HCT116 (cell line): ENCODE data around the gene PDE4B. TPM values are rescaled to one million over a fixed set of nuclear protein-coding genes. Genes with fewer than 3 reads are reported as not detected.

ENCODE experiments used
- ATAC-seq: fragments of 200-7000 bp; cut with Tn5 transposase; 2 replicates; pipeline ENCODE4 v1.9.1; 2020; ENCODE audit warnings: mild to moderate bottlenecking, moderate library complexity
- BruUV-seq: library from RNA; stranded (reverse); fragments of 400-500 nt; replicated peaks from 2 replicates; lab custom pipeline; 2021; lab: Mats Ljungman, UMichigan
- CTCF ChIA-PET: fragments of 300-600 bp; sonication (Branson Sonifier 250); formaldehyde crosslinking; loops from one replicate; lab custom pipeline; 2021; ENCODE audit warnings: antibody characterized with exemption; lab: Charles Lee
- POLR2A ChIA-PET: fragments of 300-600, 350-600 bp; sonication (Branson Sonifier 250); formaldehyde crosslinking; loops from one replicate; lab custom pipeline; 2021; ENCODE audit warnings: antibody characterized with exemption; lab: Charles Lee
- RAD21 ChIA-PET, 2 experiments: fragments of 300-600 bp; sonication (Branson Sonifier 250); formaldehyde crosslinking; loops; one replicate each; lab custom pipeline; 2023; ENCODE audit warnings: low total read pairs in 2 of 2; ENCODE audit not compliant: uncharacterized antibody in 2 of 2, unreplicated experiment in 2 of 2, low non-redundant PET in 1 of 2; lab: Charles Lee
- DNase-seq: peaks from one replicate; pipeline ENCODE4 v3.0.0-alpha.2; 2010; ENCODE audit warnings: low read depth, low spot score
- H2AFZ ChIP-seq: fragments of 200-600 bp; shearing (Covaris generic), sonication (generic); 2 replicates; pipeline ENCODE4 v1.6.1; 2017; ENCODE audit warnings: low read depth, mixed run types, mixed read lengths, antibody characterized with exemption, low read length; ENCODE audit not compliant: poor library complexity, severe bottlenecking
- H3K27ac ChIP-seq: 2 replicates; pipeline ENCODE4 v1.5.1; 2012; ENCODE audit warnings: low read depth, low read length
- H3K27me3 ChIP-seq: fragments of 200-600 bp; sonication (generic); 2 replicates; pipeline ENCODE4 v1.6.1; 2016; ENCODE audit warnings: mixed run types, low read length, mixed read lengths; ENCODE audit not compliant: insufficient read depth
- H3K36me3 ChIP-seq, 2 experiments: fragments of 200-500 bp in 1 of 2; fragments of 200-600 bp in 1 of 2; sonication (Bioruptor generic) in 1 of 2; sonication (generic) in 1 of 2; 2 replicates each; pipeline versions ENCODE4 v1.5.1 to v1.6.1; 2014 to 2016; ENCODE audit warnings: low read length in 2 of 2, inconsistent platforms in 1 of 2, mixed read lengths in 1 of 2, mixed run types in 1 of 2; ENCODE audit not compliant: insufficient read depth in 2 of 2, control insufficient read depth in 1 of 2
- H3K4me1 ChIP-seq, 2 experiments: fragments of 200-600 bp in 1 of 2; sonication (generic) in 1 of 2; 2 replicates each; pipeline versions ENCODE4 v1.5.1 to v1.6.1; 2012 to 2017; ENCODE audit warnings: low read length in 2 of 2, inconsistent platforms in 1 of 2, mild to moderate bottlenecking in 1 of 2, mixed read lengths in 1 of 2, mixed run types in 1 of 2, moderate library complexity in 1 of 2; ENCODE audit not compliant: insufficient read depth in 2 of 2, control insufficient read depth in 1 of 2
- H3K4me2 ChIP-seq: fragments of 200-600 bp; sonication (generic); 2 replicates; pipeline ENCODE4 v1.6.1; 2017; ENCODE audit warnings: mixed run types, low read length, mixed read lengths
- H3K4me3 ChIP-seq, 2 experiments: fragments of 200-600 bp in 1 of 2; sonication (generic) in 1 of 2; replicated peaks in 1 of 2; 2 replicates each; pipeline ENCODE4 v1.5.1; 2011 to 2016; ENCODE audit warnings: low read length in 2 of 2, control low read depth in 1 of 2, low read depth in 1 of 2, mild to moderate bottlenecking in 1 of 2, mixed read lengths in 1 of 2, mixed run types in 1 of 2
- H3K79me2 ChIP-seq: fragments of 200-600 bp; sonication (generic); 2 replicates; pipeline ENCODE4 v1.6.1; 2017; ENCODE audit warnings: mild to moderate bottlenecking, mixed run types, low read length, moderate library complexity, mixed read lengths; ENCODE audit not compliant: insufficient read depth
- H3K9ac ChIP-seq: fragments of 200-600 bp; sonication (generic); 2 replicates; pipeline ENCODE4 v1.6.1; 2016; ENCODE audit warnings: low read length, mixed read lengths
- H3K9me2 ChIP-seq: fragments of 200-600 bp; sonication (generic), shearing (Covaris generic); 2 replicates; pipeline ENCODE4 v1.6.1; 2017; ENCODE audit warnings: mixed run types, mild to moderate bottlenecking, moderate library complexity; ENCODE audit not compliant: insufficient read depth
- H3K9me3 ChIP-seq, 2 experiments: fragments of 200-500 bp in 1 of 2; fragments of 200-600 bp in 1 of 2; sonication (Bioruptor generic) in 1 of 2; sonication (generic) in 1 of 2; 2 replicates each; pipeline ENCODE4 v1.6.1; 2014 to 2017; ENCODE audit warnings: low read length in 2 of 2, mixed read lengths in 2 of 2, inconsistent platforms in 1 of 2, low read depth in 1 of 2, mild to moderate bottlenecking in 1 of 2, mixed run types in 1 of 2, moderate library complexity in 1 of 2; ENCODE audit not compliant: control insufficient read depth in 1 of 2, insufficient read depth in 1 of 2
- H4K20me1 ChIP-seq: fragments of 200-600 bp; sonication (generic), shearing (Covaris generic); 2 replicates; pipeline ENCODE4 v1.6.1; 2017; ENCODE audit warnings: mixed run types, mild to moderate bottlenecking, moderate library complexity; ENCODE audit not compliant: insufficient read depth
- CEBPB ChIP-seq: IDR thresholded peaks from 2 replicates; pipeline ENCODE4 v1.6.1; 2012; ENCODE audit warnings: low read depth
- EGR1 ChIP-seq: IDR thresholded peaks from 2 replicates; pipeline ENCODE4 v1.6.1; 2012; ENCODE audit warnings: low read depth
- ELF1 ChIP-seq: IDR thresholded peaks from 2 replicates; pipeline ENCODE4 v1.6.1; 2012; ENCODE audit warnings: low read depth, borderline replicate concordance
- EZH2phosphoT487 ChIP-seq: fragments of 200-600 bp; IDR thresholded peaks from 2 replicates; pipeline ENCODE4 v1.6.1; 2018; ENCODE audit warnings: antibody characterized with exemption, borderline replicate concordance
- FOSL1 ChIP-seq: IDR thresholded peaks from 2 replicates; pipeline ENCODE4 v1.6.1; 2012; ENCODE audit warnings: low read depth
- JUND ChIP-seq: IDR thresholded peaks from 2 replicates; pipeline ENCODE4 v1.6.1; 2012
- POLR2A ChIP-seq: IDR thresholded peaks from 2 replicates; pipeline ENCODE4 v1.7.0; 2011; ENCODE audit warnings: borderline replicate concordance; ENCODE audit not compliant: insufficient read depth, insufficient read length; ENCODE audit errors: extremely low read depth
- RAD21 ChIP-seq: IDR thresholded peaks from 2 replicates; pipeline ENCODE4 v1.6.1; 2012; ENCODE audit warnings: low read depth, mild to moderate bottlenecking
- SIN3A ChIP-seq: IDR thresholded peaks from 2 replicates; pipeline ENCODE4 v1.6.1; 2012; ENCODE audit warnings: low read depth
- SP1 ChIP-seq: IDR thresholded peaks from 2 replicates; pipeline ENCODE4 v1.6.1; 2012; ENCODE audit warnings: low read depth
- SRF ChIP-seq: IDR thresholded peaks from 2 replicates; pipeline ENCODE4 v1.6.1; 2012; ENCODE audit warnings: low read depth
- TCF7L2 ChIP-seq: IDR thresholded peaks from 2 replicates; pipeline ENCODE4 v1.7.0; 2011; ENCODE audit warnings: borderline replicate concordance, inconsistent platforms; ENCODE audit not compliant: insufficient read depth, insufficient read length; ENCODE audit errors: extremely low read depth
- ZNF274 ChIP-seq: fragments of 200-500 bp; sonication (Bioruptor generic); IDR thresholded peaks from 2 replicates; pipeline ENCODE4 v1.6.1; 2014; ENCODE audit warnings: mild to moderate bottlenecking, low read depth, low read length, inconsistent platforms
- intact Hi-C: fragments of 100-400 bp; cut with micrococcal nuclease; formaldehyde crosslinking; loops from 2 replicates; pipeline ENCODE4 v1.10.0; 2022
- total RNA-seq: library from RNA; stranded (reverse); gene quantifications from one replicate; pipeline ENCODE4 v1.2.1, GENCODE V29; 2021; ENCODE audit not compliant: unreplicated experiment
- TF ChIP-seq, protein P1 (sequence below): IDR thresholded peaks from 2 replicates; pipeline ENCODE4 v1.6.1; 2012
- TF ChIP-seq, protein P2 (sequence below): IDR thresholded peaks from 2 replicates; pipeline ENCODE4 v1.6.1; 2012
- TF ChIP-seq, protein P3 (sequence below), 3 experiments: fragments of 200-600 bp in 1 of 3; sonication (generic) in 1 of 3; IDR thresholded peaks in 2 of 3; conservative IDR thresholded peaks in 1 of 3; 2 replicates each; pipeline ENCODE4 v1.5.1; 2012 to 2017; ENCODE audit warnings: low read depth in 2 of 3, low read length in 2 of 3, antibody characterized with exemption in 1 of 3, borderline replicate concordance in 1 of 3, control low read depth in 1 of 3, mild to moderate bottlenecking in 1 of 3, mixed read lengths in 1 of 3, mixed run types in 1 of 3, moderate library complexity in 1 of 3; ENCODE audit not compliant: insufficient read depth in 1 of 3

Gene PDE4B
- total RNA-seq, 1 experiment from 2014 or later: 76.9 TPM

DNA sequence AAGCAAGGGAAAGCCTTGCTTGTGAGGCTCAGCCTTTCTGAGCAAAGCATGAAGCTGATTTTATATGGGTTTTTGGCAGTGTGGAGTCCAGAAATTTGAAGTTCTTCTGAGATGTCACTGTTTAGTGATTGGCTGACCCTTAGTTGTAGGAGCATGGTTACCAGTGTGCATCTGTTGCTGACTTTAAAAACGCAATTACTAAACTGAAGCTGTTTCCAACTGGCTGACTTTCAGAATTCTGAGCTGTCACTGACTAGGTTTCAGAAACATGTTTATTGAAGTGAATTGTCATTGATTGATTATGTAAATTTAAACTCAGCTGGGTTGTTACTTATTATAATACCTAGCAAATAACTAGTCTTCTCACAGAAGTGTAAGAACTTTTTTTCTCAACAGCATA is 89.4 kb downstream of the PDE4B start:
- H3K36me3 ChIP-seq: no peaks in the 10 kb centered on the region
- DNase-seq (no peak), ATAC-seq (no peak)
- no peaks in the 10 kb centered on the region for H3K27me3 ChIP-seq
- RAD21 ChIA-PET: no interaction called here
- no peaks in the 10 kb centered on the region for H3K4me1 ChIP-seq
- H3K9ac ChIP-seq: no peak overlapping the region
- H2AFZ ChIP-seq: no peak overlapping the region
- POLR2A ChIA-PET: no interaction called here
- no TSS peak for BruUV-seq
- no peaks in the 10 kb centered on the region for H3K9me2 ChIP-seq
- H4K20me1 ChIP-seq: no peaks in the 10 kb centered on the region
- no peak overlapping the region for H3K4me3 ChIP-seq
- TF ChIP-seq JUND: no peak
- no peak for TF ChIP-seq SRF
- TF ChIP-seq POLR2A: no peak
- TF ChIP-seq, protein P1, sequence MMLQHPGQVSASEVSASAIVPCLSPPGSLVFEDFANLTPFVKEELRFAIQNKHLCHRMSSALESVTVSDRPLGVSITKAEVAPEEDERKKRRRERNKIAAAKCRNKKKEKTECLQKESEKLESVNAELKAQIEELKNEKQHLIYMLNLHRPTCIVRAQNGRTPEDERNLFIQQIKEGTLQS: no peak
- TF ChIP-seq SIN3A: no peak
- no peak for TF ChIP-seq EZH2phosphoT487
- TF ChIP-seq SP1: no peak
- TF ChIP-seq ZNF274: no peak
- TF ChIP-seq, protein P2, sequence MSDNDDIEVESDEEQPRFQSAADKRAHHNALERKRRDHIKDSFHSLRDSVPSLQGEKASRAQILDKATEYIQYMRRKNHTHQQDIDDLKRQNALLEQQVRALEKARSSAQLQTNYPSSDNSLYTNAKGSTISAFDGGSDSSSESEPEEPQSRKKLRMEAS: no peak
- no peak for TF ChIP-seq CEBPB
- CTCF ChIA-PET: no interaction called here
- H3K79me2 ChIP-seq: no peaks in the 10 kb centered on the region
- no peak overlapping the region for H3K27ac ChIP-seq
- intact Hi-C loops: no loop called here
- no peaks in the 10 kb centered on the region for H3K9me3 ChIP-seq
- no peak overlapping the region for H3K4me2 ChIP-seq

DNA sequence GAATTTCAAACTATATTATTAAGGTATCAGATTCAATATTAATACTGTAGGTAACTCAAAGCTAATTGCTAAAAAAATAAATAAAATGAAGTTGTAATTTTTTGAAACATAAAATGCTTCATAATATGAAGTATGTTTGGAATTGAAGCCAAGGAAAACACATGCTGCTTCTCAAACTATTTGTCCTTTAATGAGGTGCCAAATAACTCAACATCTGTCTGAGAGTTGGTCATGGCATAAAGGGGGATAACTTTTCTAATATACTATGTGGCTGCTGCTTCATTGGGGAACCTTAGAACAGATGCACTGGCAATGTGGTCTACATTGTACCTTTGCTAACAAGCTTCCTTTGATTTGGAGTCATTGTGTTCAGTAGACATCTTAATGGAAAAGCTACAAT is 96.7 kb downstream of the PDE4B start:
- Histone ChIP-seq H3K4me2 (no peak overlapping the region), H4K20me1 (no peaks in the 10 kb centered on the region), H2AFZ (no peak overlapping the region), H3K79me2 (no peaks in the 10 kb centered on the region), H3K4me3 (no peak overlapping the region), H3K9ac (no peak overlapping the region), H3K27me3 (no peaks in the 10 kb centered on the region), H3K9me3 (no peaks in the 10 kb centered on the region), H3K36me3 (no peaks in the 10 kb centered on the region), H3K4me1 (no peaks in the 10 kb centered on the region), H3K27ac (no peak overlapping the region), H3K9me2 (no peaks in the 10 kb centered on the region)
- TF ChIP-seq SIN3A: no peak
- TF ChIP-seq, protein P3, sequence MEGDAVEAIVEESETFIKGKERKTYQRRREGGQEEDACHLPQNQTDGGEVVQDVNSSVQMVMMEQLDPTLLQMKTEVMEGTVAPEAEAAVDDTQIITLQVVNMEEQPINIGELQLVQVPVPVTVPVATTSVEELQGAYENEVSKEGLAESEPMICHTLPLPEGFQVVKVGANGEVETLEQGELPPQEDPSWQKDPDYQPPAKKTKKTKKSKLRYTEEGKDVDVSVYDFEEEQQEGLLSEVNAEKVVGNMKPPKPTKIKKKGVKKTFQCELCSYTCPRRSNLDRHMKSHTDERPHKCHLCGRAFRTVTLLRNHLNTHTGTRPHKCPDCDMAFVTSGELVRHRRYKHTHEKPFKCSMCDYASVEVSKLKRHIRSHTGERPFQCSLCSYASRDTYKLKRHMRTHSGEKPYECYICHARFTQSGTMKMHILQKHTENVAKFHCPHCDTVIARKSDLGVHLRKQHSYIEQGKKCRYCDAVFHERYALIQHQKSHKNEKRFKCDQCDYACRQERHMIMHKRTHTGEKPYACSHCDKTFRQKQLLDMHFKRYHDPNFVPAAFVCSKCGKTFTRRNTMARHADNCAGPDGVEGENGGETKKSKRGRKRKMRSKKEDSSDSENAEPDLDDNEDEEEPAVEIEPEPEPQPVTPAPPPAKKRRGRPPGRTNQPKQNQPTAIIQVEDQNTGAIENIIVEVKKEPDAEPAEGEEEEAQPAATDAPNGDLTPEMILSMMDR (IDR thresholded peaks at IDR 0.05 in 2 of 3, conservative IDR thresholded peaks at IDR 0.05 in 1 of 3; ENCODE audit: borderline replicate concordance in 1 of 3, insufficient read depth in 1 of 3, low read depth in 2 of 3, low read length in 2 of 3): no peak
- no peak for TF ChIP-seq FOSL1
- no peak for TF ChIP-seq EGR1
- TF ChIP-seq, protein P1: no peak
- TF ChIP-seq ZNF274: no peak
- TF ChIP-seq, protein P2: no peak
- TF ChIP-seq ELF1: no peak
- TF ChIP-seq JUND: no peak
- no peak for TF ChIP-seq TCF7L2
- TF ChIP-seq RAD21: no peak
- ChIA-PET POLR2A (no interaction called here), RAD21 (no interaction called here), CTCF (no interaction called here)
- no TSS peak for BruUV-seq
- no peak for ATAC-seq
- intact Hi-C loops: no loop called here
- DNase-seq: no peak
